COLO829 (cell line): ENCODE measurements around the gene TAPT1.

Experiments used
- DNase-seq: peaks from one replicate; pipeline ENCODE4 v3.0.0; 2012; ENCODE audit warnings: low spot score

Gene TAPT1

DNA sequence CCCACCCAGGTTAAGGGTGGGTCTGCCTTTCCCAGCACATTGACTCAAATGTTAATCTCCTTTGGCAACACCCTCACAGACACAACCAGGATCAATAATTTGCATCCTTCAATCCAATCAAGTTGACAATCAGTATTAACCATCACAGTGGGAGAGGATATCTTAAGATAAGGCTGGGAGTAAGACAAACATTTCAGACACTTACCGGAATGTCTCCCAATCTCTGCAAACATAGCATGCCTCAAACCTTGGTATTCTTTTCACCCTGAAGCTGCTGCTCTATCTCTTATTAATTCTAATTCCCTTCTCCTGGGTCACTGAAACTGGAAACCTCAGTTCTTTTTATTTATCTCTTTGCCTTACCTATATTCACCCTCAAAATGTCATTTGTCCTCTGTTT is 19.0 kb upstream of the TAPT1 start:
- DNase-seq: no peak

DNA sequence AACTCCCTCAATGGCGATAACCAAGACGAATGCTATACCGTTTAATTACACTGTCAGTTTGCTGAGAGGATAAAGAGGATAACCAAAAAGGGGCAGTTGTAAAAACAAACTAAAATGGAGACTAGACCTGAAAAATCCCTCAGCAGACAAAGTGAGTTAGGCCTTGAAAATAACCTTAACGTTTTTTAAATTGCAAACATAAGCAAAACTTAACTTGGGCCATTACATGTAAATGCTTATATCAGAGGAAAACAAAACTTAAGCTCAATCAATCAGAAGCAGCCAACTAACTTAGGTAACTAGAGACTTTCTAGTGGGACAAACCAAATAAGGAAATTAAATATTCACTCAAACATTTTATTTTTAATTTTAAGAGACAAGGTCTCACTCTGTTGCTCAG is 17.0 kb upstream of the TAPT1 start:
- no peak for DNase-seq

DNA sequence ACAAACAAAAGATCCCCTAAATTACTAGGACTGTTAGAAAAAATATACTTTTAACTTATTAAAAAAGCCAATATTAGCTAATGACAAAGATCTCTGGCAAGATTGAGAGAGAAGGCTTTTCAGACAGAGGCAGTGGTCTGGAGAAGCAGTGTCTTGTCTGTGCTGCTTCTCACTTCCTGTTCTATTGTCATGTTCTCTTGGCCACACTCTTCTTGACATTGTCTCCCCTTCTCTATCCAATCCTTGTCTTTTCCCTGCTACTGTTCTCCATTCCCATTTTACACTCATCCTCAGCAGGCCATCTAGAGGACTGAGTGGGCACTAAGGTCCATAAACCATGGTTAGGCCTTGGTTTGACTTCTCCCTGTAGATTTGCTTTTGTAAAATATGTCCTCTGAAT is 14.0 kb upstream of the TAPT1 start:
- no peak for DNase-seq

GRCh38 chr4:16239086-16239485 is 12.8 kb upstream of the TAPT1 start:
- DNase-seq: no peak

DNA sequence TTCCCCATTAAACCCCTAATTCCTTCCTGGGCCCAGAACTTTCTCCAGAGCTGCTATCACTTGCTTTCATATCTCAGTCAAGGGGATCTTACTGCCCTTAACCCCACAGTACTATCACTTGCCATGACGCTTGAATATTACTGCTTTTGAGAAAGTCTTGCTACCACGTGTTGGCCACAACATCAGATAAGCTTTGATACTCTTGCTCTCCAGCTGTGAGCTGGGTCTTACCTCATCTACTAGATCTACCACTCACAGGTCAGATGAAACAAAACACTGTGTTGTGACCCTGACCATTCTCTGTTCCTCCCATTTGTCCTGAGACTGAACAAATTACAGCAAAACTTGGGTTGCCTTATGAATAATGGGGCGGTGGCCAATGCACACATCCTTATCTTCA is 12.1 kb upstream of the TAPT1 start:
- DNase-seq: no peak

DNA sequence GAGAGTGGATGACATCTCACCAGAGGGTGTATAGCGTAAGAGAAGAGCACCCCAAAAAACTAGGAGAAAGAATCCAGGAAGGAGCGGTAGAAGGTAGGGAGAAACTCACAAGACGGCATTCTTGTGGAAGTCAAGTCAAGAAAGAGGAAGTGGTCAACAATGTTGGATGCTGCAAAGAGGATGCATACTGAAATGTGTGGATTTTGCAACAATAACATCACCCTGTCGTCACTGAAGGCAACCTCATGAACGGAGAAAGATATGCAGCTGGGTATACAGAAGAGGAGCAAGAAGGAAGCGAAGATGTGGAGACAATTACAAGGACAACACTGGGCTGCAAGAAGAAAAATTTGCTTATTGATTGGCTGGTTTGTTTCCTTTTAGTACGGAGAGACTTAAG is 11.4 kb upstream of the TAPT1 start:
- no peak for DNase-seq

DNA sequence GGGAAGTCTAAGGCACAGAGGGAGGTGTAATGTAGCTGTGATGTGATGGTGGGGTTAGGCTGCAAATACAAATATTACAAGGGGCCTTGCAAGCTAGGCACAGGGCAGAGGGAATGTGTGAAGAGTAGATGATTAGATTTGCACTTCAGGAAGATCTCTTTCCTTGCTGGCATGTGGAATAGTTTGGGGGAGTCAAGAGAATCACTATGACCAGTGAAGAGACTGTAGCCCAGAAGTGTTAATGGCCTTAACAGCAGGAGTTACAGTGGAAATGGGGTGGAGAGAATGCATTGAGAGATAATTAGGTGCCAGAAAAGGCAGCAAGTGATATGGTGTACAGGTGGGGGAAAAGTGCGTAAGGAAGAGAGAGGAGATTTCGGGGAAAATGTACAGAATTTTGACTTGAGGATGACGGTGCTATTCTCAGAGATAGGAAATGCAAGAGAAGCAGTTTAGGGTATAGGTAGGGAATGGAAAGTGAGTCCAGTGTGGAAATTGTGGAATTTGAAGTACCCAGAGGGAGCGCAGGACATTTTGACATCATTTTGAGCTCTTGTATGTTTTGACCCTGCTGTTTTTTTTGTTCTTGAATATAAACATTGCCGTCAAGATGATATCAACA is 10.2 kb upstream of the TAPT1 start:
- no peak for DNase-seq

DNA sequence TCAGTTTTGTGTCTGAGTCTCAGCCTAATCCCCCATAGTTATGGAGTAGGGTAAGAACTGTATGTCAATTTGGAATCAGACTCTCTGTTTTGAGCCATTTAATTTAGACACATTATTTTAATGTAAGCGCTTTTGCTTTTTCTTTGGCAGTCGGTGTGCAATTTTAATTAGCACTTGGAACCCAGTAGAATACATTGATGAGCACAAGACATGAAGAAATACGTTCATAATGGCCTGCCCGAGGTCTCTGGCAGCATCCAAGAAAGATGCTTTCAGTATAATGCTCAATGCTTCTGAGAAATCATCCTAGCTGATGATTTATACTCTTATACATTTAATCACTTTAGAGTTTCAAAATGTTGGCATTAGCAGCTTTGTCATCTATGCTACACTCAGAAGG is 8.9 kb upstream of the TAPT1 start:
- DNase-seq: no peak

DNA sequence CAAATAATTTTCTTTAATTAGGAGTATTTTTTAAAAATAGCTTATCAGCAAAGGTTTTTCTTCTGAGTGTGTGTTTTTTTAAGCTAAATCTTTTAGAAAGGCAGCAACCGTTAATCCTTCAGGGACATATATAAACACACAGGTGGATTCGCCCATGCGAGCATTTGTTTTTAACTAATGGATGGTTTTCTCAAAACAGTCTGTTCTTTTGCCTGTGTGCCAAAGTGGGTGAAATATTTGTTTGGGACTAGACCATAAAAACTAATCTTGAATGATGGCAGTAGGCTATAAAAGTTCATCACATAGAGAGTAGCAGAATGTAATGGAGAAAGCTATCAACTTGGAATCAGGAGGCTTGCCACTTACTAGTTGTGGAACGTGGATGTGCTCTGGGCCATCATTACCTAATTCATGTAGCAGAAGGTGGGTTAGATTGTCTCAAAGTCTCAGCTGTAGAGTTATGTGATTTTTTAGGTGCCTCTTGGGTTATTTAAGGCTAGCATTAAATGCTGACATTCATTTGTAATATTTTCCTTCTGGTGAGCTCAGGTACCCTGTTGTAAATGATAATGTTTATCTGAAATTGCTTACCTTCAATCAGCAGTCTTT is 7.4 kb upstream of the TAPT1 start:
- no peak for DNase-seq

GRCh38 chr4:16231570-16232245 is 5.4 kb upstream of the TAPT1 start:
- DNase-seq: no peak

DNA sequence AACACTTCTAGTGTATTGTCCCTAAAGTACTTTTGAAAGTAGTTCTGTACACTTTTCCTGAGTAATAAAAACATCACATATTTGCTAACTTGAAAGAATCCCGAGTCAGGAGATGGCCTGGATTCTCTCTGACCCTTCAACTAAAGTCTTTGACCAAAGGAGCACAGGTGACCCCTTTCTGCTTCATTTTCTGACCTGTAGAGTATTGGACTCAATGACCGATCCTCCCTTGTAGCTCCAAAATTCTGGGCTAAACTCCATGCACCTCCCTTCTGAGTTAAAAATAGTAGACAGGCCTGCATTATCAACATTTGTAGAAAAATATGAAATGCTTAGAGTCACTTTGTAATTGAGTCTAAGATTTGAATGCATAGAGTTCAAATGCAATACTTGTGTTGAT is 4.0 kb upstream of the TAPT1 start:
- no peak for DNase-seq

DNA sequence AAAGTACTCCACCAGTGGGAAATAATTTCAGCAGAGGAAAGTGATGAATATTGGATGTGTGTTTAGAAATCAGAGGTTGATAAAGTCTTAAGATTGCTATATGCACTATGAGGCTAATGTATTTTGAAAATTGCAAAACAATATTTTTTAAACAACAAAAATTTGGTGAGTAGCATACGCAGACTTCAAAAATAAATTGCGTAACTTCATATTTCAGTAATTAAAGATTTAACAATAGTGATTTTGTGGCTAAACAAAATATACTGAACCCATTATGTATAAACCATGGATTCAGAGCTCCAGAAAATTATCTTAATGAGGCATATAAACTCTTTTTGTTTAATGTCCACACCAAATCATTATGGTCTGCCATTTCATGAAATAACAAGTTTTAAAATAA is 3.3 kb upstream of the TAPT1 start:
- no peak for DNase-seq

- no peak for DNase-seq
Observed at GRCh38 chr4:16227462-16227868, 1.2 kb upstream of the TAPT1 start.

- no peak for DNase-seq
Observed at GRCh38 chr4:16226816-16227461, 668 bp upstream of the TAPT1 start.

DNA sequence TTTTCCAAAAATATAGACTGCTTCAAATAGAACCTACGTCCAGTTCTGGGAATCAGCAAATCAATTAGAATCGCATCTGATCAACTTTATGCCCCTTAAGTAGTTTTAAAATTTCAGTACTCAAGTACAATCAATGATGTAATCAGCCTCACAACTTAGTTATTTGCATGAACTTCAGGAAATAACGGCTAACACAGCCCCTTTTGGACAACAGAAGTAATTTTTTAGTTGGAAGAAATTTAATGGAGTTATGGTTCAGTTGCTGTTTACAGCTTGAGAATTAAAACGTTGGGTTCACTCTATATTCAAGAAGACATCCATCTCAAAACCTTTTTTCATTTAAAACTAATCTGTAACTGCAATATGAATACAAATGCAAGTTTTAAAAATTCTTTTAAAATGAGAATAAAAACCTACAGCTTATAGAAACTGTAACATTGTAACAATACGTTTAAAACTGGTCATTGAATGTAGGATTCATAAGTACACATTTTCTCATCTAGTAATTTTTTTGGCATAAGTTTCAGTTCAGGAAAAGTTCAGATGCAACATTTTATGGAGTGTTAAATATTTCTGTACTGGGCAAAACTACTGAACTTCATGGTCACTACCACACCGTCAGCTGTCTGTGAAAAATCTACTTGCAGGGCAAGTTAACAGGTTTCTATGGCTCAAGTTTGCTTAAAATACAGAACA is 956 bp downstream of the TAPT1 start:
- DNase-seq: no peak

- DNase-seq: no peak
Observed at GRCh38 chr4:16224264-16225166, 1.8 kb downstream of the TAPT1 start.

DNA sequence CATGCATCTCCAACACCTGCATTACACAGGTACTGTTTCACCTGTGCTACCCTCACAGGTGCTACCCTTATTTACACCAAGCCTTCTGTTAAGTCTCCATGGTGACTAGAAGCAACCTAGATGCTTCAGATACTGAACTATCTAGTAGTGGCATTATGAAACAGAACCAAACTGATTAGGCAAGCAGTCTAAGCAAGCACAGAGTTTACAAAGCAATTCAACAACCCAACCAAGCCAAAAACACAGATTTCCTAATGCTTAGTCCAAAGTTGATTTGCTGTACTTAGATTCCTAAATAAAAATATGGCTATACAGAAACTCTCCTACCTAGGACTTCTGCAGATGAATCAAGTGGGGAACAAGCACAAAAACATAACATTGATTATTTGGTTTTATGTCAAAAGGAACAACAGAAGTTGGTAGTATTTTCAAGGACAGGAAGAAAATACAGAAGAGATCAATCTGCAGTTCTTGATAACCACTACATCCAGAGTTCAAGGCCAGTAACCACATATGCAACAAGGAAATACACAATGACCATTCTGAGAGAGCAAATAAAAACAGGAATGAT is 3.2 kb downstream of the TAPT1 start:
- DNase-seq: no peak

DNA sequence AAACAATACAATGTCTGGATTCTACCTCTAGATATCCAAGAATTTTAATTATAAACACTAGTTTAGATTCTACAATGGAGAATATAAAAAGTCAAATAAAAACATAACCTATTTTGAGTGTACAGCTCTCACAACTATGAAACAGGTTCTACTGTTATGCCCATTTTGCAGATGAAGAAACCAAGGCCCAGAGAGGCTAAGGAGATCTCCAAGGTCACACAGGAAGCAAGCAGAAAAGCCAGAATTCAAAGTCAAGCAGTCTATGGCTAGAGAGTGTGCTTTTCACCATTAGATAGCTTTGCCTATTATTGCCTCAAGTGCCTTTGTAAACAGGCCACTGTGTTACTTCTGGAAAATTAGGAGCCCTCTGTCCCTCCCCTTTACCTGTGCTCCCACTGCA is 7.3 kb downstream of the TAPT1 start:
- DNase-seq: no peak

DNA sequence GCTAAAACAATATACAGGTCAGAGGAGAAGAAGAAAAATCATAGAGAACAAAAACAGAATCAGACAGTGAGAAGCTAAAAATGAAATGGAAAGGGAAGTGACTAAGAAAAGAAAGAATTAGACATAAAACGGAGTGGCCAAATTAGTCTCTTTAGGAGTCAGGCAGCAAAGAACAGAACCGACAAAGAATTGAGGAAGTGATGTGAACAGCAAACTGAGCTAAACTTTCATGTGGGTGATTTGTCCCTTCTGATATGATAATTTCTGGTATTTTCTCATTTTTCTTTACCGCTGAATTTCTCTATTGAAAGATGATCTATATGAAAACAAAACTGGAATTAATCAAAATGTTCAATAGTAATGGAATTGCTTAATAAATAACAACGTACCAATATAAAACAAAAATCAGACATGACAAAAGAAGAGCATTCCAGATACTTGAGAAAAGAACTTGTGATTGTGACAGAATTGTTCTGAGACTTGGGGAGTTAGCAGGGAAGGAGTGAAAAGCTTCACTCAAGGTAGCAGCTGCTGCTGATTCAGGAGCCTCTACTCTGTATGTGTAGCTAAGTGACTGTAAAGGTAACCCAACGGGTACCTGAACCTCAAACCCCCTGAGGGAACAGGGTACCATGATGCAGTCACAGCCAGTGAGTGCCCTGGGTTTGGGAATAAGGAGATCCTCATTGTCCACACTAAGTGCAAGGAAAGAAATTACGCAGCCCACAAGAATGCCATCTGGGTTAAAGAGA is 8.8 kb downstream of the TAPT1 start:
- no peak for DNase-seq

DNA sequence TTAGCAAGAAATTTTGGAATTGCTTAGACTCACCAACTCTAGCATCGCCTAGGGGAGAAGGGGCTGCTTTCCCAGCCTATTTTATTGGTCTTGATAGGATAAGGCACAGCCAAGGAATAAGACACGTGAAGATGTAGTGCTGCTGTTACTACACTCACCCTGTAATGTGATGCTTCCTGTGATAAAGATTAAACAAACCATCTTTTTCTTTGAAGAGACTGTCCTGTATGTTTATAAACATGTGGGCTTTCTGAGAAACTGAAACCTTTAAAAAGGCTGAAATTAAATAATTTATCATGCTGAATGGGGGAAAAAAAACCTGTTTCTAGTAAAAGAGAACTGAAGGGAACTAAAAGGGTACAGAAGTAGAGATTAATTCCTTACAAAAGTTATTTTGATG is 13.2 kb downstream of the TAPT1 start:
- no peak for DNase-seq
